ENCODE measurements around the gene SDK1. TPM values are rescaled to one million over a fixed set of nuclear protein-coding genes. Genes with fewer than 3 reads are reported as not detected.

The SDK1 gene
- total RNA-seq, 2 donors from 2014 or later = 1.3 to 2.6 TPM

DNA sequence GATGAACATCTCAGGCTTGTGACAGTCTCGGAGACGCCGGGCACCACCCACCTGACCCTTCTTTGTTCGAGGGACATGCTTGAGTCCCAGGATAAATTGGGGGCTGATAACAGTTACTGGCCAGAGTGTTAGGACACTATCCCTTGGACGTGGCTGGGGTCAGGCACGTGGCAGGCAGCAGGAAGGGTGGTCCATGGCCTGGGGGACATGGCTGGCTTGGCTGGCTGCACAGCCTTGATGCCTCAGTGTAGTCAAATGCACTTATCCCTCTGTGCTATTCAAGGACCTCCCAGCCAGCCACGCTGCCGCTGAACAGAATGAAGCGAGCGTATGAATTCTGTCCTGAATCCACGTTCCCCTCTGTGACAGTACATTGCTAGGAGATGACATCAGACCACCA is 719.0 kb downstream of the SDK1 start:
- TF ChIP-seq, protein P1, sequence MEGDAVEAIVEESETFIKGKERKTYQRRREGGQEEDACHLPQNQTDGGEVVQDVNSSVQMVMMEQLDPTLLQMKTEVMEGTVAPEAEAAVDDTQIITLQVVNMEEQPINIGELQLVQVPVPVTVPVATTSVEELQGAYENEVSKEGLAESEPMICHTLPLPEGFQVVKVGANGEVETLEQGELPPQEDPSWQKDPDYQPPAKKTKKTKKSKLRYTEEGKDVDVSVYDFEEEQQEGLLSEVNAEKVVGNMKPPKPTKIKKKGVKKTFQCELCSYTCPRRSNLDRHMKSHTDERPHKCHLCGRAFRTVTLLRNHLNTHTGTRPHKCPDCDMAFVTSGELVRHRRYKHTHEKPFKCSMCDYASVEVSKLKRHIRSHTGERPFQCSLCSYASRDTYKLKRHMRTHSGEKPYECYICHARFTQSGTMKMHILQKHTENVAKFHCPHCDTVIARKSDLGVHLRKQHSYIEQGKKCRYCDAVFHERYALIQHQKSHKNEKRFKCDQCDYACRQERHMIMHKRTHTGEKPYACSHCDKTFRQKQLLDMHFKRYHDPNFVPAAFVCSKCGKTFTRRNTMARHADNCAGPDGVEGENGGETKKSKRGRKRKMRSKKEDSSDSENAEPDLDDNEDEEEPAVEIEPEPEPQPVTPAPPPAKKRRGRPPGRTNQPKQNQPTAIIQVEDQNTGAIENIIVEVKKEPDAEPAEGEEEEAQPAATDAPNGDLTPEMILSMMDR (IDR thresholded peaks at IDR 0.05) = no peak
- H3K36me3 ChIP-seq = no peaks in the 10 kb centered on the region
- H3K9me3 ChIP-seq = no peaks in the 10 kb centered on the region
- H3K27ac ChIP-seq = no peak overlapping the region
- no peak overlapping the region for H3K4me3 ChIP-seq
- DNase-seq = no peak
- H3K9ac ChIP-seq (ENCODE audit: low read depth in 2 of 2, low read length in 2 of 2) = no peak overlapping the region
- no peaks in the 10 kb centered on the region for H3K27me3 ChIP-seq
- intact Hi-C loops (cut with DNase I) = no loop called here
- no peaks in the 10 kb centered on the region for H3K4me1 ChIP-seq

DNA sequence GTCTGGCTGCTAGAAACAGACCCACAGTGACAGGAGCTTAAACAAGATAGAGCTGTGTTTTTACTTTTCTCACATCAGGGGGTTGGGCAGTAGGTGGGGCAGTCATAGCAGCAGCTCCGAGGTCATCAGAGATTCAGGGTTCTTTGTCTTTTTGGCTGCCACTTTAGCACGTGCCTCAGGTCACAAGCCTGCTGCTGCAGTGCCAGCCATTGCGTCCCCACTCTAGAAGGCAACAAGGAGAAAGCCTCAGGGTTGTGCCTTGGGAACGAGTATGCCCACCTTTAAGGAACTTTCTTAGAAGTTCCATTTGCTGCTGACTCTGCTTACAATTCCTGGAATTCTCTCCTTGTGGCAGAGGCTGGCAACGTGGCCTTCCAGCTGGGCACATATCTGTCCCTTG is 720.4 kb downstream of the SDK1 start:
- Histone ChIP-seq H3K27me3 (no peaks in the 10 kb centered on the region), H3K9ac (ENCODE audit: low read depth in 2 of 2, low read length in 2 of 2) (no peak overlapping the region), H3K4me3 (no peak overlapping the region), H3K9me3 (no peaks in the 10 kb centered on the region), H3K4me1 (no peaks in the 10 kb centered on the region), H3K36me3 (no peaks in the 10 kb centered on the region), H3K27ac (no peak overlapping the region)
- TF ChIP-seq, protein P1 (IDR thresholded peaks at IDR 0.05) = no peak
- intact Hi-C loops (cut with DNase I) = no loop called here
- no peak for DNase-seq

DNA sequence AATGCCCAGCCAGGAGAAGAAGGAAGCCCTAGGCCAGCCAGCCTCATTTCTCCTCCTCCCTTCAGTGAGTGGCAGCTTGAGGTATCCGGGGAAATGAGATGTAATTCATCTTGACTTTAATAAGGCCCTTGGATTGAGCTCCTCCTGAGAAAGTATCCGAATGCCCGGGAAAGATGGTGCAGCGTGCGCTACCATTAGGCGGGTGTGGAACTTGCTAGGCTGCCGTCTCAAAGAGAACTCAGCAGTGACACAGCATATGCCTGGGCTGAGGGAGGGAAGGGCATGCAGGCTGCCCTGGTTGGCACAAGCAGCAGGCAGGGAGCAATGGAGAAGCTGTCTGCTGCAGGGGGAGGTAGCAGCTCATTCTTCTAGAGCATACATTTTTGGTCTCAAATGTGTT is 721.2 kb downstream of the SDK1 start:
- H3K36me3 ChIP-seq = no peaks in the 10 kb centered on the region
- intact Hi-C loops (cut with DNase I) = no loop called here
- H3K4me3 ChIP-seq = no peak overlapping the region
- no peaks in the 10 kb centered on the region for H3K9me3 ChIP-seq
- TF ChIP-seq, protein P1 (IDR thresholded peaks at IDR 0.05) = no peak
- H3K4me1 ChIP-seq = no peaks in the 10 kb centered on the region
- no peak for DNase-seq
- no peaks in the 10 kb centered on the region for H3K27me3 ChIP-seq
- H3K27ac ChIP-seq = no peak overlapping the region
- no peak overlapping the region for H3K9ac ChIP-seq (ENCODE audit: low read depth in 2 of 2, low read length in 2 of 2)

DNA sequence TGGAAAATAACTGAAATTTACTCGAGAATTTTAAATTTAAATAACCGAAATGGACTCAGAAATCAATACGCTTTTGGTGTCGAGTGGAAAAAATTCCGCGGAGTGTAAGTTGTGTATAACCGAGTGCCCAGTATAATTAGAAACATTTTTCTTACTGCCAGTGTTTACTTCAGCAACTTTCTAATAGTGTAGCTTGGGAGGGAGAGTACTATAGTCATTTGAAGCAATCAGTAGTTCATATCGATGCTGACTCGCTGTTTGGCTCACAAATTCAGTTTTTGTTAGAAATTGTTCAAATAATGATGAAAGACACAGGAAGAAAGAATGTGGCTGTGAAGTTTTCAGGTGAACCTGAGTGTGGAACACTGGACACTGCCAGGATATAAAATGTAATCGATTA is 722.5 kb downstream of the SDK1 start:
- Histone ChIP-seq H3K36me3 (no peaks in the 10 kb centered on the region), H3K27ac (no peak overlapping the region), H3K4me1 (no peaks in the 10 kb centered on the region), H3K27me3 (no peaks in the 10 kb centered on the region), H3K4me3 (no peak overlapping the region), H3K9ac (ENCODE audit: low read depth in 2 of 2, low read length in 2 of 2) (no peak overlapping the region), H3K9me3 (no peaks in the 10 kb centered on the region)
- intact Hi-C loops (cut with DNase I) = no loop called here
- TF ChIP-seq, protein P1 (IDR thresholded peaks at IDR 0.05) = no peak
- DNase-seq = no peak

DNA sequence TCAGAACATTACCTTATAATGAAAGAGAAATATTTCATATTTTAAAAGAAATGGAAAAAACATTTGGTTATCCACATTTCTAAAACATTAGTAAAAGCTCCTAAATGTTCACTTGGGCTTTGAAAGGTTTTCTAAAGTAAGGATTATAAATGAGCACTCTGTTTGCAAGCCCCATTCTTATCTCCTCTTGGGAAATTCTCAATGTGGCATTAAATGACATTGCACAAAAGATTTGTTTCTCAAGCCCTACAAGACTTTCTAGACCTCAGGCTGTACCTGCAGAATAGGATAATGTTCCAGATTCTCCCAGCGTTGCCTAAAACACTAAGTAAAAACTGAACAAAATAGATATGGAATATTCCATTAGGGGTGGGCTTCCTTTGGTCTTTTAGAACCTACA is 723.1 kb downstream of the SDK1 start:
- TF ChIP-seq, protein P1 (IDR thresholded peaks at IDR 0.05) = no peak
- H3K4me3 ChIP-seq = no peak overlapping the region
- H3K27ac ChIP-seq = no peak overlapping the region
- no peak overlapping the region for H3K9ac ChIP-seq (ENCODE audit: low read depth in 2 of 2, low read length in 2 of 2)
- no peaks in the 10 kb centered on the region for H3K4me1 ChIP-seq
- no peaks in the 10 kb centered on the region for H3K9me3 ChIP-seq
- DNase-seq = no peak
- H3K27me3 ChIP-seq = no peaks in the 10 kb centered on the region
- intact Hi-C loops (cut with DNase I) = no loop called here
- H3K36me3 ChIP-seq = no peaks in the 10 kb centered on the region

DNA sequence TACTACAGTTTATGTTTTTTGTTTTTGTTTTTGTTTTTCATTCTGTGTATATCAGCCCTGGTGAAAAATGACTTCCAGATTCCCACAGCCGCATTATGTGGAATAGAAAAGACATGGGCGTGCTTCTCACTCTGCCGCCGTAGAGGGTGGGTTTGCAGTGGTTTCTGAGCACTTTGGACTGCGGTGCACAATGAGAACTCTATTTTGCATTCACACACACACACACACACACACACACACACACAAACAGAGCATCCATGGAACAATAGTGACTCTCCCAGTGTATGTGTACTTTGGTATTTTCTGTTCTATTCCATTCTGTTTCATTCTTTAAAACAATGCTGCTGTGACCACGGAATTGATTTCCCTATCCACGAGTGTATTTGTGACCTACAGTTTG is 723.8 kb downstream of the SDK1 start:
- Histone ChIP-seq H3K36me3 (no peaks in the 10 kb centered on the region), H3K4me3 (no peak overlapping the region), H3K27ac (no peak overlapping the region), H3K4me1 (no peaks in the 10 kb centered on the region), H3K27me3 (no peaks in the 10 kb centered on the region), H3K9ac (ENCODE audit: low read depth in 2 of 2, low read length in 2 of 2) (no peak overlapping the region), H3K9me3 (no peaks in the 10 kb centered on the region)
- intact Hi-C loops (cut with DNase I) = no loop called here
- TF ChIP-seq, protein P1 (IDR thresholded peaks at IDR 0.05) = no peak
- DNase-seq = no peak

All from colonic mucosa (tissue), 4 donors.